ENCODE results near the gene CHD1L.

Gene CHD1L

GRCh38 chr1:147246044-147246690 lies 3.7 kb downstream of the CHD1L start:
- no peaks in the 10 kb centered on the region for H3K36me3 ChIP-seq (ENCODE audit: control insufficient read depth, insufficient read depth, low read length)
- H3K27me3 ChIP-seq (replicated peaks; ENCODE audit: control insufficient read depth, insufficient read depth, low read length), result no peaks in the 10 kb centered on the region
- DNase-seq (ENCODE audit: extremely low read depth, insufficient read length), result no peak
- no peak for TF ChIP-seq CTCF (IDR thresholded peaks at IDR 0.05; ENCODE audit: insufficient read depth, low read length, poor library complexity, severe bottlenecking)
- H3K4me3 ChIP-seq (replicated peaks; ENCODE audit: low read depth, low read length), result no peak overlapping the region

- H3K27me3 ChIP-seq (replicated peaks; ENCODE audit: control insufficient read depth, insufficient read depth, low read length), result no peaks in the 10 kb centered on the region
- no peaks in the 10 kb centered on the region for H3K36me3 ChIP-seq (ENCODE audit: control insufficient read depth, insufficient read depth, low read length)
- no peak for DNase-seq (ENCODE audit: extremely low read depth, insufficient read length)
- no peak for TF ChIP-seq CTCF (IDR thresholded peaks at IDR 0.05; ENCODE audit: insufficient read depth, low read length, poor library complexity, severe bottlenecking)
- no peak overlapping the region for H3K4me3 ChIP-seq (replicated peaks; ENCODE audit: low read depth, low read length)
Observed at GRCh38 chr1:147246910-147247655, 4.6 kb downstream of the CHD1L start.

GRCh38 chr1:147247656-147248238 lies 5.3 kb downstream of the CHD1L start:
- peaks cover 1% of the 10 kb centered on the region; the same call in 1 of the 2 replicates for H3K36me3 ChIP-seq (ENCODE audit: control insufficient read depth, insufficient read depth, low read length)
- TF ChIP-seq CTCF (IDR thresholded peaks at IDR 0.05; ENCODE audit: insufficient read depth, low read length, poor library complexity, severe bottlenecking), result no peak
- no peak overlapping the region for H3K4me3 ChIP-seq (replicated peaks; ENCODE audit: low read depth, low read length)
- DNase-seq (ENCODE audit: extremely low read depth, insufficient read length), result no peak
- H3K27me3 ChIP-seq (replicated peaks; ENCODE audit: control insufficient read depth, insufficient read depth, low read length), result no peaks in the 10 kb centered on the region

DNA sequence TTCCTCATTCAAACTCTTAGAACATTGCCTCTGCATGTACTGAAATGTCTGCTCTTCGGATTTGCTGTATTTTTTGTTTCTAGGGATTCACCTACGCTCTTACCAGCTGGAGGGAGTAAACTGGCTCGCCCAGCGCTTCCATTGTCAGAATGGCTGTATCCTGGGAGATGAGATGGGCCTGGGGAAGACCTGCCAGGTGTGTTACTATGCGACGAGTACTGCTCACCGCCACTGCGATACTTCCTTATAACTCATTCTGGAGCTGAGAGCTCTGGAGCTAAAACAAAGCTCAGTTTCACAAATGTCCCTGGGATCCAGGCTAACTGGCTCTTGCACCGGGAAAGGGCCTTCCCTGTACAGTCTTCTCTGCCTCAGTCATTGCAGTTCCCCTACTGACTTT lies 10.1 kb downstream of the CHD1L start:
- Histone ChIP-seq H3K4me3 (replicated peaks; ENCODE audit: low read depth, low read length) (no peak overlapping the region), H3K36me3 (ENCODE audit: control insufficient read depth, insufficient read depth, low read length) (peaks cover 5% of the 10 kb centered on the region), H3K27me3 (replicated peaks; ENCODE audit: control insufficient read depth, insufficient read depth, low read length) (no peaks in the 10 kb centered on the region)
- TF ChIP-seq CTCF (IDR thresholded peaks at IDR 0.05; ENCODE audit: insufficient read depth, low read length, poor library complexity, severe bottlenecking), result no peak
- no peak for DNase-seq (ENCODE audit: extremely low read depth, insufficient read length)

DNA sequence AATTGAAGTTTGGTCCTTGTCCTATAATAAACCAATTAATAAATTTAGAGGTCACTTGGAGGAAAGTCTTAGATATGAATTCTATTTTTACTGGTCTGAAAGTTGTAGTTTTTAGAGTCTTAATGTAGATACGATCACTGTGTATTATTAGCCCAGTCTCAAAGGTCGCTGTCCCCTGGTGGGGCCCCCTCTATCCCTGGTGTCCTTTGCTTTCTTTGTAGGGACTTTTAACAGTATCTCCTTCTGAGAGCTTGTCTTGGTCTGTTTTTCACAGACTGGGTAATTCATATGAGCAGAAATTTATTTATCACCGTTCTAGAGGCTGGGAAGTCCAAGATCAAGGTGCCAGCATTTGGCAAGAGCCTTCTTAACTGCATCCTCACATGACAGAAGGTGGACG lies 18.5 kb downstream of the CHD1L start:
- H3K4me3 ChIP-seq (replicated peaks; ENCODE audit: low read depth, low read length), result no peak overlapping the region
- peaks cover 4% of the 10 kb centered on the region for H3K36me3 ChIP-seq (ENCODE audit: control insufficient read depth, insufficient read depth, low read length)
- no peak for DNase-seq (ENCODE audit: extremely low read depth, insufficient read length)
- H3K27me3 ChIP-seq (replicated peaks; ENCODE audit: control insufficient read depth, insufficient read depth, low read length), result no peaks in the 10 kb centered on the region
- no peak for TF ChIP-seq CTCF (IDR thresholded peaks at IDR 0.05; ENCODE audit: insufficient read depth, low read length, poor library complexity, severe bottlenecking)
